IPS-11a (cell line): ENCODE measurements around the gene XRN1.
"Not testable (repeated sequence)": the region's sequence is repeated elsewhere in the genome, so short reads cannot be mapped to it uniquely, and the experiment has no call there.

Source experiments
- H3K4me3 ChIP-seq: one replicate; pipeline ENCODE4 v1.5.1; 2013; ENCODE audit warnings: low read depth, low read length, control low read depth

The XRN1 gene

GRCh38 chr3:142337994-142338393, 109.8 kb downstream of the XRN1 start:
- H3K4me3 ChIP-seq = no peak overlapping the region

- H3K4me3 ChIP-seq = no peak overlapping the region
These were observed 115.4 kb downstream of the XRN1 start for GRCh38 chr3:142332390-142332789.

GRCh38 chr3:142324275-142324953, 123.4 kb downstream of the XRN1 start:
- not testable (repeated sequence) for H3K4me3 ChIP-seq

GRCh38 chr3:142319912-142320311, 127.9 kb downstream of the XRN1 start:
- H3K4me3 ChIP-seq = no peak overlapping the region

GRCh38 chr3:142319094-142319493, 128.7 kb downstream of the XRN1 start:
- no peak overlapping the region for H3K4me3 ChIP-seq

- H3K4me3 ChIP-seq = no peak overlapping the region
These were observed 129.5 kb downstream of the XRN1 start for GRCh38 chr3:142318331-142318730.

GRCh38 chr3:142315978-142316388, 131.9 kb downstream of the XRN1 start:
- H3K4me3 ChIP-seq = not testable (repeated sequence)

- no peak overlapping the region for H3K4me3 ChIP-seq
These were observed 132.8 kb downstream of the XRN1 start for GRCh38 chr3:142315083-142315482.

- H3K4me3 ChIP-seq = no peak overlapping the region
These were observed 137.4 kb downstream of the XRN1 start for GRCh38 chr3:142310439-142310838.

GRCh38 chr3:142302847-142303246, 145.0 kb downstream of the XRN1 start:
- not testable (repeated sequence) for H3K4me3 ChIP-seq

GRCh38 chr3:142298626-142299025, 149.2 kb downstream of the XRN1 start:
- H3K4me3 ChIP-seq = no peak overlapping the region

- no peak overlapping the region for H3K4me3 ChIP-seq
These were observed 151.3 kb downstream of the XRN1 start for GRCh38 chr3:142296507-142296906.

GRCh38 chr3:142287866-142288638, 159.8 kb downstream of the XRN1 start:
- no peak overlapping the region for H3K4me3 ChIP-seq

- no peak overlapping the region for H3K4me3 ChIP-seq
These were observed 162.7 kb downstream of the XRN1 start for GRCh38 chr3:142285083-142285517.

GRCh38 chr3:142282503-142282902, 165.3 kb downstream of the XRN1 start:
- no peak overlapping the region for H3K4me3 ChIP-seq

GRCh38 chr3:142281474-142281873, 166.4 kb downstream of the XRN1 start:
- H3K4me3 ChIP-seq = no peak overlapping the region

- no peak overlapping the region for H3K4me3 ChIP-seq
These were observed 167.8 kb downstream of the XRN1 start for GRCh38 chr3:142279965-142280590.

- H3K4me3 ChIP-seq = no peak overlapping the region
These were observed 169.4 kb downstream of the XRN1 start for GRCh38 chr3:142278451-142278850.

- no peak overlapping the region for H3K4me3 ChIP-seq
These were observed 171.1 kb downstream of the XRN1 start for GRCh38 chr3:142276781-142277180.

- no peak overlapping the region for H3K4me3 ChIP-seq
These were observed 172.0 kb downstream of the XRN1 start for GRCh38 chr3:142275856-142276255.

GRCh38 chr3:142274908-142275307, 172.9 kb downstream of the XRN1 start:
- no peak overlapping the region for H3K4me3 ChIP-seq

- H3K4me3 ChIP-seq = no peak overlapping the region
These were observed 174.3 kb downstream of the XRN1 start for GRCh38 chr3:142273501-142273900.
